ENCODE results near the gene MED27.

GRCh38 chr9:131910572-131910971, 169.1 kb downstream of the MED27 start:
- TF ChIP-seq TAF1 (IDR thresholded peaks at IDR 0.05; ENCODE audit: low read depth) (no peak), NFIC (IDR thresholded peaks at IDR 0.05) (no peak), FOXM1 (IDR thresholded peaks at IDR 0.05; ENCODE audit: borderline replicate concordance, low read depth) (no peak)

Measured in Ishikawa (cell line).